Stimulated activated CD8-positive, alpha-beta memory T cell treated with anti-CD3 and anti-CD28 coated beads, Interleukin-4, amount 100 ng/mL, for 48 hours (primary cell): ENCODE results near the gene MAG.
"Not testable (repeated sequence)": the region's sequence is repeated elsewhere in the genome, so short reads cannot be mapped to it uniquely, and the experiment has no call there.

Source experiments
- DNase-seq: peaks from one replicate; pipeline ENCODE4 v3.0.0-alpha.2; 2020

Gene MAG

GRCh38 chr19:35347171-35347929 is 55.4 kb downstream of the MAG start, which contains the start of gene FFAR1:
Gene FFAR1 (plus strand): TSS chr19:35347902. CDS start chr19:35351552, 3,650 bp downstream.
- peak; percentile 75 for DNase-seq

DNA sequence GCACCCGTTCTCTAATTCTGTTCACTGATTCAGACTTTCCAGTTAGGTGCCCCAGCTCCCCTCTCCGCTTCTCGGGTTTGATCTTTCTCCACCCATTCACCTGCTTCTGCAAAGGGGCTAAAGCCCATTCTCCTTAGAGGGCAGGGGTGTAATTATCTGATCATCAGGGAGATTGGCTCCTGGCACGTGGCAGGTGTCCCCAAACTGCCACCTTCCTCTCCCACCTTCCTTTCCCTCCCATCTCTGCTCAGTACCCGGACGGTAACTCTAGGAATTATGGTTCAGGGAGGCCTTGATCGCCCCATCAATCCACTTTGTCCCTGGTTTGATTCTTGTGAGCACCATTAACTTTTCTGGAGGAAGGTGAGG is 56.0 kb downstream of the MAG start:
- DNase-seq, result no peak

DNA sequence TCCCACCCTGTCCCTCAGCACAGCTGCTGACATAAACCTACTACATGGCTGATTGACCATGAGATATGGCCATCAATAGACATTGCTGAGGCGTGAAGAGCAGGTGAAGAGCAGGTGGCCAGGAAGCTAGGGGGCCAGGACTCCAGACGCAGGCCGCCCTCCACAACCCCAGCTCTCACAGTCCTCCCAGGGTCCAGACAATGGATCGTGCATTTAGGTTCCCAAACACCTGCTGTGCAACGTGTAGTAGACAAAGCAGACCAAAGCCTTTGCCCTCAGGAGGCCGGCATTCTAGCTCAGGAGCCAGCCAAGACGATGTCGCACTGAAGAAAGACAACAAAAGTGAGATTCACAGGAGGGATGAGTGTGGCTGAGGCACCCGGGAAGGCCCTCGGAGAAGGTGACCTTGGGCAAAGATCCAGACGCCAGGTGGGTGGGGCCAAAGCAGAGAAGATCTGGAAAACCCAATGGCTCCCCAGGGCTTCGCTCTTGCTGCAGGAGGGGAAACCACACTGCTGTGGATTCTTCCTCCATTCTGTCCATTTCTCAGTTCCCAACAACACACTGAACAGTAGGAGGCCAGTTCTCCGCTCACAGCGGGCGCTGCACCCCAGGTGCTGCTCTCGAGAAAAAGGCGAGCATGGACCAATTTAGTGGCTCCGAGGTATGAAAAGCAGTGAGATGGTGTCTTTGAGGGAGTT is 57.1 kb downstream of the MAG start:
- peak; percentile 27 for DNase-seq

- peak; percentile 26 for DNase-seq
These were observed 57.9 kb downstream of the MAG start for GRCh38 chr19:35349614-35350521.

DNA sequence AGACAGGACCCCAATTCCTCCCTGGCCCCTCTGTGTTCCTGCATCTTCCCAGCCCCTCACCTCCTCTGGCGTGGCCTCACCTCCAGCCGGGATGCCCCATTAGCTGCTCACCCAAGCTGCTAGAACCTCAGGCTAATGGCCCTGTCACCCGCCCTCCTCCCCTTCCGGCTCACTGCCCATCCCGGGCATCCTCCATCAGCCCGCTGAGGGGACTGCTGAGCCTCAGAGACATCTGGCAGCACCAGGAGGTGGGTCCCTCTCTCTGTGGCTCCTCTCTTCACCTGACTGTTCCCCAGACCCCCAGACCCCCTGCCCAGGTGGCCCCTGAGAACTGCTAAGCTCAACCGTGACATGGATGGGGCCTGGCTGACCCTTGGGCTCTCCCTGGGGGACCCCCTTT is 58.6 kb downstream of the MAG start:
- peak; percentile 23 for DNase-seq

- DNase-seq, result no peak
These were observed 59.6 kb downstream of the MAG start for GRCh38 chr19:35351411-35352176.

GRCh38 chr19:35352177-35352447 is 60.2 kb downstream of the MAG start:
- DNase-seq, result no peak

GRCh38 chr19:35352448-35353304 is 60.7 kb downstream of the MAG start:
- peak; percentile 84 for DNase-seq

- no peak for DNase-seq
These were observed 61.7 kb downstream of the MAG start for GRCh38 chr19:35353635-35354034.

DNA sequence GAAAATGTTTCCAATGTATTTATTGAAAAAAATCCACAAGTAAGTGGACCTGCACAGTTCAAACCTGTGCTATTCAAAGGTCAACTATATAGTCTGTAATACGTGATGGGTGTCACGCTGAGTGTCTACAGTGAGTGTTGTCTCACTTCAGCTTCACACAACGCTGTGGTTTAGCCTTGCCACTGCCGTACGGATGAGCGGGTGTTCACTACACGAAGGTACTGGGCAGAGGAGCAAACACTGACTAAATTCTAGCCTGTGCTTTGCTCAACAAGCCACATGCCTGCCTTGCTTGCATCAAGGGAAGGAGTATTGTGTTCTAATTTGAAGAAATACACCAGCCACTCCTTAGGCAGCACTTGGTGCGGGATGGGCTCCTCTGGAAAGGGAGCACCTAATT is 62.9 kb downstream of the MAG start:
- DNase-seq, result no peak

DNA sequence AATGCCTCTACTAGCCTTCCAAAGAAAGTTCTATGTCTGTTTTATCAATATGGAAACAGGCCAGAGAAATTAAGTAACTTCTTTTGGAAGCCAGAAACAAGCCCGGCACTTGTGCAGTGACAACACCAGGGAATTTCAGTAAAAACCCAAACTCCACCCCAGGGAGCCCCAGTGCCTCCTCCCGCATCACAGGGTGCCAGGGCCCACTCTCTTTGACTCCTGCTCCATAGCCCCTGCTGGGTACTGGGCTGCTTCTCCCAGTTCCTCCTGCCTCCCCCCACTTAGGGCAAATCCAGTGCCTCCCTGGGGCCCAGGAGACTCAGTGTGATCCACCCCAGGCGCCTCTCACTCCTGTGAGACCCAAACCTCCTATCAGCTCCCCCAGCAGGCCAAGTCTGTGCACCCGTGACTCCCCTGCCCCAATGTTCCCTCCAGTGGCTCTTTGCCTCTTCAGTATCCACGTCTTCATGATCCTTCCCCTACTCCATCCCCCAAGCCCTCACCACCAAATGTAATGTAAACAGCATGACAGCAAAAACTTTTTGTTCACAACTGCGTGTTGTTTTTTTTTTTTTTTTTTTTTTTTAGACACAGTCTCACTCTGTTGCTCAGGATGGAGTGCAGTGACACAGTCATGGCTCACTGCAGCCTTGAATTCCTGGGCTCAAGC is 64.0 kb downstream of the MAG start:
- DNase-seq, result no peak

DNA sequence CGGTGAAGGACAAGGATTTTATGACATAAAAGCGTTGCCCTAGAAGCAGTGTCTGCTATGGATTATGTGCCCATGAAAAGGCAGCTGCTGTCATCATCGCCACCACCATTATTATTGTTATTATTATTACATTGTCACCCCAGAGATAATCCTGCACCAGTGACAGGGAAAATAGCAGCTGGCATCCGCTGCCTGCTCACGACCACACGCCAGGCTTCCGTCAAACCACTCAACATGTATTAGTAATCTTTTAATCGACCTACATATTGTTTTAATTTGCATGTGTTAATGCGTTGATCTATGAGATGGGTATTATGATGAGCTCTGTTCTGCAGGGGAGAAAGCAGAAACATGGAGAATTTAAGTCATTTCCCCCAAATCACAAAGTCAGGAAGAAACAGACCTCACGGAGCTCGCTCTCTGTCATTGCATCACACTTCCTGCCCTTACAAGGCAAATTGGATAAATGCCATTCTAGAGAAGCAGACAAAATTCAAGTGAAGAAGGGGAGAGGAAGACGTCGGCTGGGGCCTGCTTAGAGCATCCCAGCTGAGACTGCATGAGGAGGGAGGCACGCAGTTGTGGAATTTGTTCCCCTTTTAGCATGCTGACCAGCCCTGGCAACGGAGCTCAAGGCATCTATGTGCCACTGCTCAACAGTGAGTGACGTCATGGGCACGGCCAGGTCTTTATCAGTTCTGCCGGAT is 66.1 kb downstream of the MAG start, which contains the start of gene FFAR3:
TSS of gene FFAR3 (plus strand) at position 594 of the 707 bp plus-strand sequence. CDS start 431 bp downstream, outside the sequence.
- no peak for DNase-seq

GRCh38 chr19:35358834-35359233 is 66.9 kb downstream of the MAG start:
- DNase-seq, result not testable (repeated sequence)

DNA sequence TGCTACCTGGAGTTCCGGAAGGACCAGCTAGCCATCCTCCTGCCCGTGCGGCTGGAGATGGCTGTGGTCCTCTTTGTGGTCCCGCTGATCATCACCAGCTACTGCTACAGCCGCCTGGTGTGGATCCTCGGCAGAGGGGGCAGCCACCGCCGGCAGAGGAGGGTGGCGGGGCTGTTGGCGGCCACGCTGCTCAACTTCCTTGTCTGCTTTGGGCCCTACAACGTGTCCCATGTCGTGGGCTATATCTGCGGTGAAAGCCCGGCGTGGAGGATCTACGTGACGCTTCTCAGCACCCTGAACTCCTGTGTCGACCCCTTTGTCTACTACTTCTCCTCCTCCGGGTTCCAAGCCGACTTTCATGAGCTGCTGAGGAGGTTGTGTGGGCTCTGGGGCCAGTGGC is 67.4 kb downstream of the MAG start:
- DNase-seq, result not testable (repeated sequence)

DNA sequence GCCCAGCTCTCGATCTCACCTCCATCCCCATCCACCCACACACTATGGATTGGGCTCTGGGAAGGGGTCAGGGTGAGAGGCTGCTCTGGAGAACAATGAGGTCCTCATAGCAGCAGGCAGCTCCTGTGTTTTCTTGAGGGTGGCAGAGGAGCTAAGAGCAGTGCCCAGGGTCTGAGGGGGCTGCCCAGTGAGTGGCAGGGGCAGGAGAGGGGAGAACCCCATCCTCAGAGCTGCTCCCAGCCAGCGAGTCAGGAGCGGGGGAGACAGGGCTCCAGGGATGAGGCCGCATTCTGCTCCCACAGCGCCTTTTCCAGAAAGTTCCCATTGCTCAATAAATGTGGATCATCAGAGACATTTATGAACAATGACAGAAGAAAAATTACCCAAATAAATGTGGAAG is 68.1 kb downstream of the MAG start:
- not testable (repeated sequence) for DNase-seq

DNA sequence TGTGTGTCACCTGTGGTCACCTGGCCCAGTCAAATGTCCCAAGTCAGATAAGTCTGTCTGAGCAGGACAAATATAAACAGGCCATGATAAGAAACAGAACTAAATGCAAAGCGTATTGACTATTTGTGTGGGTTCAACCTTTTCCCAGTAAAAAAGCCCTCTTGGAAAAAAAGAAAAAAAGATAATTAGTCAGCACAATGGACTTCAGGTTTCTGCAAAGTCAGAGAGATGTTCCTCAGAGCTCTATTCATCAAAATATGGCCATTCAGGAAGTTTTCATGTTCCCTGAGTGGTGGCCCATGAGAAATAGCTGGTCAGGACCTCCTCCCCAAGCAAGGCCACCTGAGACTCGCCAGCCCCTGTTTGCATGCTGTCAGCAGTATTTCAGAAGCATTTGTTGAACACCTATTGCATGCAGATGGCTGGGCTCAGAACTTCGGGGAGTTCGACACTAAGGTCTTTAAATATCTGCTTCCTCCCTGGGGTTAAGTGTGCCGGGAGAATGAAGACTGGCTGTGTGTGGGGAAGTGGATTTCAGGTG is 69.0 kb downstream of the MAG start:
- DNase-seq, result peak; percentile 7

DNA sequence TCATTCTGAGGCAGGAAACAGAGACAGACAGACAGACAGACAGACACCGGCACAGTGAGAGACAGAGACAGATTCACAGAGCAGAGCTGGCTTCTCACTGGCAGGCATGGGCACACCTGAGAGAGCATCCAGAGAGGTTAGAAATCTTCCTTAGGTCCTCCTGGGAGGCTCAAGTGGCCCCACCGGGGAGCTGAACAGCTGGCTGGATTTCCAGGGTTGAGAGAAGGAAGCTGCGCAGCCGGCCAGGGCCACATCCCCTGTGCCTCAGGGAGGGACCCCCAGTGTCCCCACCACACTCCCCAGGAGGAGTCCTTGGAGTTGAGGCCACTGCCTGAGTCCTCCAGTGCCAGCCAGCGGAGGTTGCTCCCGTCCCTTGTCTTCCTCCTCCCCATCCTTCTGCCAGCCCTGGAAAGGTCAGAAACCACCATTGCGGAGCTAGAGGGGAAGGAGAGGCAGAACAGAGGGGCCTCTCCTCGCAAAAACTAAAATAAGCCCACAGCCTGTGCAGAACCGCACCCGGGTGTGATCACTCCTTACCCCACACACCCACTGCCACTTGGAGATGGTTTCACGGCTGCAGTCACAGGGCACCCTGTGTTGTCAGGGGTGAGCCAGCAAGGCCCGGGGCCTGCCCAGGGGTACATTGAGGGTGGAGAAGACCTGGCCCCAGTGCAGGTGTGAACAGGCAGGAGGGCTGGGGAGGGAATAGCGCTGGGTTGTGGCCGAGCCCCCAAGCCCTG is 70.5 kb downstream of the MAG start:
- peak; percentile 19 for DNase-seq

- peak; percentile 21 for DNase-seq
These were observed 71.1 kb downstream of the MAG start for GRCh38 chr19:35363001-35363590.
